Colon (tissue), 2 donors: Measurements from ENCODE around the gene SANBR.
A peak's percentile ranks its signal among the peaks of the same experiment; 100 is the strongest.
"Not testable (repeated sequence)": the region's sequence is repeated elsewhere in the genome, so short reads cannot be mapped to it uniquely, and the experiment has no call there.

Source experiments
- FAIRE-seq: peaks from 2 replicates; lab custom pipeline; 2012; peaks lifted over from hg19 to GRCh38; lab: Jason Lieb, UNC
- donor health status: control.
- donor health status: control.

SANBR gene

GRCh38 chr2:61065714-61066709 lies at the start of gene SANBR:
Gene SANBR, plus strand, starts transcription at chr2:61065871. Its CDS starts 4,480 bp downstream, at chr2:61070351.
- no peak for FAIRE-seq

GRCh38 chr2:61015976-61016375 lies 49.7 kb upstream of the SANBR start:
- FAIRE-seq = peak; percentile 55

GRCh38 chr2:61016392-61017002 lies 49.2 kb upstream of the SANBR start:
- FAIRE-seq = no peak

GRCh38 chr2:61017003-61017555 lies 48.6 kb upstream of the SANBR start:
- FAIRE-seq = no peak

- no peak for FAIRE-seq
These were observed 47.9 kb upstream of the SANBR start, which contains the start of the genes PEX13 and PUS10 for GRCh38 chr2:61017556-61018317. Gene PEX13, plus strand, starts transcription at chr2:61017720. Its CDS starts 40 bp downstream, at chr2:61017760. Gene PUS10, minus strand, starts transcription at chr2:61018255. Its CDS starts 6,365 bp downstream, at chr2:61011890.

GRCh38 chr2:61018318-61018755 lies 47.3 kb upstream of the SANBR start:
- no peak for FAIRE-seq

- no peak for FAIRE-seq
These were observed 46.9 kb upstream of the SANBR start for GRCh38 chr2:61018798-61019197.

- FAIRE-seq = no peak
These were observed 44.4 kb upstream of the SANBR start for GRCh38 chr2:61021228-61021660.

GRCh38 chr2:61023670-61024069 lies 42.0 kb upstream of the SANBR start:
- no peak for FAIRE-seq

- FAIRE-seq = no peak
These were observed 36.1 kb upstream of the SANBR start for GRCh38 chr2:61029533-61029932.

- FAIRE-seq = not testable (repeated sequence)
These were observed 31.1 kb upstream of the SANBR start for GRCh38 chr2:61034592-61034991.

- not testable (repeated sequence) for FAIRE-seq
These were observed 29.0 kb upstream of the SANBR start for GRCh38 chr2:61036643-61037042.

GRCh38 chr2:61042807-61043206 lies 22.9 kb upstream of the SANBR start:
- FAIRE-seq = no peak

GRCh38 chr2:61044636-61045035 lies 21.0 kb upstream of the SANBR start:
- FAIRE-seq = no peak

- no peak for FAIRE-seq
These were observed 20.4 kb upstream of the SANBR start for GRCh38 chr2:61045226-61045625.

GRCh38 chr2:61045999-61046398 lies 19.7 kb upstream of the SANBR start:
- no peak for FAIRE-seq

GRCh38 chr2:61055557-61055956 lies 10.1 kb upstream of the SANBR start:
- no peak for FAIRE-seq

GRCh38 chr2:61057562-61057961 lies 8.1 kb upstream of the SANBR start:
- no peak for FAIRE-seq

GRCh38 chr2:61059382-61059781 lies 6.3 kb upstream of the SANBR start:
- FAIRE-seq = no peak

GRCh38 chr2:61074100-61074499 lies 8.4 kb downstream of the SANBR start:
- FAIRE-seq = no peak

- FAIRE-seq = no peak
These were observed 20.2 kb downstream of the SANBR start for GRCh38 chr2:61085883-61086282.

- no peak for FAIRE-seq
These were observed 24.1 kb downstream of the SANBR start for GRCh38 chr2:61089797-61090196.
